Measurements from ENCODE around the gene TCF7.
"Not testable (repeated sequence)": the region's sequence is repeated elsewhere in the genome, so short reads cannot be mapped to it uniquely, and the experiment has no call there.

TCF7 gene

GRCh38 chr5:134146651-134147518 lies 32.4 kb downstream of the TCF7 start:
- no peak for DNase-seq

GRCh38 chr5:134148316-134148715 lies 33.8 kb downstream of the TCF7 start:
- DNase-seq: peak; percentile 60

GRCh38 chr5:134148986-134149539 lies 34.6 kb downstream of the TCF7 start:
- DNase-seq: no peak

- no peak for DNase-seq
These were observed 35.3 kb downstream of the TCF7 start for GRCh38 chr5:134149571-134150303.

- DNase-seq: no peak
These were observed 37.2 kb downstream of the TCF7 start for GRCh38 chr5:134151723-134152122.

- DNase-seq: not testable (repeated sequence)
These were observed 37.8 kb downstream of the TCF7 start for GRCh38 chr5:134152173-134152832.

DNA sequence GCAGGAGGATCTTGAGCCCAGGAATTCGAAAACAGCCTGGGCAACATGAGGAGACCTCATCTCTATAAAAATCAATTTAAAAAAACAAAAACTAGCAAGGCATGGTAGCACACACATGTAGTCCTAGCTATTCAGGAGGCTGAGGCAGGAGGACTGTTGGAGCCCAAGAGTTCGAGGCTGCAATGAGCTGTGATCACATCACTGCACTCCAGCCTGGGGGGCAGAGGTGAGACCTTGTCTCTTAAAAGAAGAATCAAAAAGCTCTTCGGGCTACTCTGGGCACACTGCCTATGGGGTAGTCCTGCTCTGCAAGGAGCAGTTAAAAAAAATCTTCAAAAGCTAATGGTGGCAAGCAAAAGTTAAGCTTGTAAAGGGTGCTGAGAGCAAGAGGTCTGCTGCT lies 38.8 kb downstream of the TCF7 start:
- DNase-seq: no peak

DNA sequence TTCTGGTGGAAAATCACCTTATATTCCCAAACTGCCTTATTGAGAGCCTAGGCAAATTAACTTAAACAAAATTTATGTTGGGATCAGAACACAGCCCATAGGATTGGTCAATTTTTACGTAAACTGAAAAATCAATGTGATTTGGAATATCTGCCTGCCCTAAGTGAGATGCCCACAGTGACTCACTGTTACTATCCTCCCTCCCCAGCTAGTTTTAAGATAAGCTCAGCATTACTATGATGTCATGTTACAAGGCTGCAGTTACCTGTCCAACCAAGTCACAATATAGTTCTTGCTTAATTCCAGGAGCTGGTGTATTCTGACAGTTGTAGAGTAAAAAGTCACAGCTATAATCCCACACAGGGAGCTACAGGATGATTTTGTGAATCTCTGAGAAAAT lies 39.2 kb downstream of the TCF7 start:
- DNase-seq: peak; percentile 35

DNA sequence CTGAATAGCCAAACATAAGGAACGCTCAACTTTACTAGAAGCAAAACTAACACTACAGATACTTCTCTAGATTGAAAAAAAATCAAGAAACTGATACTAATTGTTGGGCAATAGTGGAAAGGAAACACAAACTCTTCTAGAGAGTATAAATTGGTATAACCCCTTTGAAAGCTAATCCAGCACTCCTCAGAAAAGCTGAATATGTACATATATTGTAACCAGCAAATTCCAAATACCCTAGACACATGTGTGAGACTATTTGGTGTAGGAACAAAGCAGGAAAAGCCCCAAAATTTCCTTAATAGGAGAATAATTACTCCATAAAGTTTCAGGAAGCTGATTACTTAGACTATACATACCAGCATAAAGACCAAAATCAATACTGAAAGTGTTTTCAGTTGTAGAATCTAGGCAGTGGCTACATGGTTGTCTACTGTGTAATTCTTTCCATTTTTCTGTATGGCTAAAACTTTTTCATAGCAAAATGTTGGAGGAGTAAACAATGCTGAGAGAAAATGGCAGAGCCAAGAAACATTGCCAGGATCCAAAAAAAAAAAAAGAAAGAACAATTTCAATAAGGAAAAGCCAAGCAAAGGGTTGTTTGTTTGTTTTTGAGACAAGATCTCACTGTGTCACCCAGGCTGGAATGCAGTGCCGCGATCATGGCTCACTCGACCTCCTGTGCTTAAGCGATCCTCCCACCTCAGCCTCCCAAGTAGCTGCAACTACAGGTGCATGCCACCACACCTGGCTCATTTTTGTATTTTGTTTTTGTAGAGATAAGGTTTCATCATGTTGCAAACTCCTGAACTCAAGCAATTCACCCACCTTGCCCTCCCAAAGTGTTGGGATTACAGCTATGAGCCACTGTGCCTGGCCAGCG lies 47.3 kb downstream of the TCF7 start:
- DNase-seq: no peak

- DNase-seq: no peak
These were observed 48.1 kb downstream of the TCF7 start for GRCh38 chr5:134162592-134162991.

- DNase-seq: no peak
These were observed 57.5 kb downstream of the TCF7 start for GRCh38 chr5:134171972-134172371.

- DNase-seq: peak; percentile 48
These were observed 60.7 kb downstream of the TCF7 start for GRCh38 chr5:134174841-134175839.

DNA sequence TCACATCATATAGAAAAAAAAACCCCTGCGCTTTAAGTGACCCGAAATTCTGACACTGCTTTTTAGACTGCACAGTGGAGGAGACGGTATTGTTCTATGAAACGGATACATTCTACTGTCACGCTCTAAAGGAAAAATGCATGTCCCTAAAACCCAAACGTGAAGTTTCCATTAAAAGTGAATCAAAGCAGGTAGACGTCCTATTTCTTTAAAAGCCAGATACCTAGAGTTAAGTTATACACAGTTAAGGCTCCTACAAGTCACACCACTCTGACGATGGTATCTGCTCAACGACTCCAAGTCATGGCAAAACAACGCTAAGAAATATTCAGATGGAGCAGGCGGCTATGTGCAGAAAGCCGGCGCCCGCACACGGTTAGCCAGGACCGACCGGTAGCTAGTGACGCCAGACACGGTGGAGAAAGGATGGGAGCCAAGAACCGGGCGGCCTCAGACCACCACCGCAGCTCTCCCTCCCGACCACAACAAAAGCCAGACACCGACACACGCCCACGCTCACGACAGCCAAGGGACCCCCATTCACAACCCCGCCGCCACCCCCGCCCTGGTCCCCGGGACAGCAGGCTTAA lies 61.5 kb downstream of the TCF7 start:
- DNase-seq: no peak

DNA sequence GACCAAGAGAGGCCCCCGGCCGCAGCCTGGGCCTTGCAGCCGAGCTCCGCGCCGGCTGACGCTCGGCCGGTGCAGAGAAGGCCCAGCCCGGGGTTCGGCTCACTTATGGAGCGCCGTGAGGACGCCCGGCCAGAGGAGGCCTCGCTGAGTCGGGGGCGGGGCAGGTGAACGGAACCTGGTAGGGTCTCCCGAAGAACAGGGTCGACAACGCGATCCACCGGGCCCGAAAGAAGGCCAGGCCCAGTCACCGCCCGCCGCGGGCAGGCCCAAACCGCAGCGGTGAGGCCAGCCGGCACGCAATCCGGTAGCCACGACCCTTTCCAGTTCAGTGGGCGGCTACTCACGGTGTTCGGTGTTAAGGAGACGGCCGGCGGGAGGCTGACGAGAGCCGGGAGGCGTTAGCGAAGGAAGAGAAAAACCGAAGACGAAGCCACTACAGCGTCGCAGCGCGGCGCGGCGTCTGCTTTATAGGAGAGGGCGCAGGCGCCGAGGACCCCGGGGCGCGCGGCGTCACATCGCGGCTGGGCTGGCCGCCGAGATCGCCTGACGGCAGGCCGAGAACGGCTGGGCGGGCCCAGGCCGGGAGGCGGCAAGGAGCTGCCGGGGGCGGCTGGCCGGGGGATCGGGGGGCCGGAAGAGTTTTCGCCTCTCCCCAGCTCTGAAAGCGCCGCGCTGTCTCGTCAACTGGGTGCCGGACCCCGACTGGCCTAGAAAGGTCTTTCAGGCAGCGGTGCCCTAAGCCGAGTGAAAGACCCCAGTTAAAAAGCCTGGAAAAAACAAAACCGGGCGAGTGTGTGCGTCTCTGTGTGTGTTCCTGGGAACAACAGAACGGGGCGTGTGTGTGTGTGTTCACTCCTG lies 62.3 kb downstream of the TCF7 start, which contains the start of gene SKP1:
Gene SKP1 (minus strand): TSS at position 440 of the 858 bp plus-strand sequence. CDS start 2,928 bp downstream, outside the sequence.
- DNase-seq: peak; percentile 81

GRCh38 chr5:134177369-134178095 lies 63.1 kb downstream of the TCF7 start:
- peak; percentile 18 for DNase-seq

GRCh38 chr5:134178096-134178419 lies 63.6 kb downstream of the TCF7 start:
- DNase-seq: no peak

GRCh38 chr5:134183481-134183880 lies 69.0 kb downstream of the TCF7 start:
- no peak for DNase-seq

All from kidney glomerular epithelial cell (primary cell).